Measurements from ENCODE around the gene CEP128. TPM values are rescaled to one million over a fixed set of nuclear protein-coding genes. Genes with fewer than 3 reads are reported as not detected.
A peak's percentile ranks its signal among the peaks of the same experiment; 100 is the strongest.

Gene CEP128
- total RNA-seq (2014; rRNA removed; shearing (Covaris generic); ENCODE audit: low replicate concordance): 28.3 and 29.3 TPM in 2 replicates

DNA sequence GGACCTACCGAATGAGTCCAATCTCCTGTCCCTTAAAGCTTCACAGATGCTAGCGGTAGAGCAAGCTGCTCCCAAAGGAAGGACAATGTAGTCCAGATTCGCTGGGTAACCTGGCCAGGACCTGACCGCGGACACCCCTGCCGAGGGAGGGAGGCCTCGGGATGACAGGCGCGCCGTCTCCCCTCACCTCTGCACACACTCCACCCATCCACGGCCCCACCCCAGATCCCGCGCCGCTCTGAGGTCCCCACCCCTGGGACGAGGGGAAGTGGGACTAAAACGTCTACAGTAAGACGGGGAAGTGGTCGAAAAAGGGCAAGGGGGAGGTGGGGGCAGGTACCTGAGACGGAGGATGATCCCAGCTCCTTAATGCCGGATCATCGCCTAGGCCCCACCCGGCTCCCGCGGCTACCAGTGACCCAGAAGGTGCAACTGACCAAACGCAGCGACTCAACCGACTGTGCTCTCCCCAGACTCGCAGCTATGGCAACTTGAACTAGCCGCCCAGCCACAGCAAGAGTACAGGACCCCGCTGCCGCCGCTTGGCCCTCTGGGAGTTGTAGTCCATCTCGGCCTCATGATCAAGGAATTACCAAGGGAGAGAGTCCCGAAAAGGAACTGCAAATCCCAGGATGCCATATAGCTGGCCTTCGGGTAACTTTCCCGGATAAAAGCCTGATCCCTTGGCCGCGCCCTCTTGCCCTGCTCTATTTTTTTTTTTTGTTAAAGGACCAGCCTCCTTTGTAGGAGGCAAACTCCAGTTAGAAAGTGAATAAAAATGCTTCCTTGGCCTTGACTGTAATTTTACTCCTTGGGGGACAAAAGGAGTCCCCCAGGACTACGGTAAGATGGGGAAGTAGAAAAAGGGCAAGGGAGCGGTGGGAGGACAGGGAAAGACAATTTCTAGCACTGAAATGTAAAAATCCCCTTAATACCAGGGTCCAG is at the start of gene CEP128:
Gene CEP128 (minus strand): TSS at position 498 of the 945 bp plus-strand sequence.
- H3K4me3 ChIP-seq (ENCODE audit: low read length): peak within 1 kb of the TSS; percentile 83
- H3K36me3 ChIP-seq (ENCODE audit: insufficient read depth, low read length): no peaks in the 10 kb centered on the region
- H3K9ac ChIP-seq (ENCODE audit: low read length): peak within 1 kb of the TSS; percentile 73
- H3K79me2 ChIP-seq (ENCODE audit: low read length): peaks cover 36% of the 10 kb centered on the region
- H2AFZ ChIP-seq (ENCODE audit: low read length): peak within 1 kb of the TSS; percentile 80
- peak; percentile 98 for DNase-seq
- peak within 1 kb of the TSS; percentile 47 for H3K27ac ChIP-seq (ENCODE audit: low read length)
- no peaks in the 10 kb centered on the region for H3K9me3 ChIP-seq (ENCODE audit: low read length)
- H3K9me2 ChIP-seq (replicated peaks; ENCODE audit: insufficient read depth, low read length): no peaks in the 10 kb centered on the region
- no peaks in the 10 kb centered on the region for H3K27me3 ChIP-seq (ENCODE audit: low read length)
- no peaks in the 10 kb centered on the region for H4K20me1 ChIP-seq (ENCODE audit: insufficient read depth, low read depth, low read length)
- H3K4me2 ChIP-seq (ENCODE audit: low read depth, low read length, poor library complexity, severe bottlenecking): peak within 1 kb of the TSS; percentile 83
- H3K4me1 ChIP-seq (ENCODE audit: low read length): peaks cover 30% of the 10 kb centered on the region

DNA sequence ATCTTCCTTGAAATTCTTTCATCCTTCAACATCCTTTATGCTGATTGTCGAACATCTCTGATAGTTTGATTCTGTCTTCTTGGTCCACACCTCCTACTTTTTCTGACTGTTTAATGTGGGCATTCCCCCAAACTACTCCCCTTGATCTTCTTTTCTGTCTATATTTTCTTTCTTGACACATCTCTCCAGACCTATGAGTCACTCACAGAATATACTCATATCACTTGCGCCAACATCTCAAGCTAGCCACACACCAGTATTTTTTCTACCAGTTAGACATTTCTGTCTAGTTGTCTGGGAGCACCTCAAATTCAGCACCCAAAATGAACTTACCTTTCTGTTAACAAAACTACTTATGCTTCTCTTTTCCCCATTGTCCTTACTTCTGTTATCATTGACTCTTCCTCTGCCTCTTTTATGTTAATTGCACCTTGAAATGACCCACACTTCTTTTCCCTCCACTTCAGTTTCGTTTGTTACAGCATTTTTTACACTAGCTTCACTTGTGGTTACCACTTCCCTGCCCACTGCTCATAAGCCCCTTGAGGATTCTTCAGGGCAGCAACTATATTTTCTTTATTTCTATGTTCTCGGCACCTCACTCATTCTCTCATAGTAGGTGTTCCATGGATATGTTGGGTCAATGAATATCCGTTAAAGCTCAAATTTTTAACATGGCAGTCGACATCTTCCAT is 47.3 kb upstream of the CEP128 start:
- no peaks in the 10 kb centered on the region for H3K27me3 ChIP-seq (ENCODE audit: low read length)
- no peaks in the 10 kb centered on the region for H4K20me1 ChIP-seq (ENCODE audit: insufficient read depth, low read depth, low read length)
- no peaks in the 10 kb centered on the region for H3K9me2 ChIP-seq (replicated peaks; ENCODE audit: insufficient read depth, low read length)
- H2AFZ ChIP-seq (ENCODE audit: low read length): peak overlapping the region; percentile 41
- no peaks in the 10 kb centered on the region for H3K79me2 ChIP-seq (ENCODE audit: low read length)
- no peak overlapping the region for H3K27ac ChIP-seq (ENCODE audit: low read length)
- H3K9ac ChIP-seq (ENCODE audit: low read length): no peak overlapping the region
- H3K4me2 ChIP-seq (ENCODE audit: low read depth, low read length, poor library complexity, severe bottlenecking): peak overlapping the region; percentile 17
- H3K4me3 ChIP-seq (ENCODE audit: low read length): no peak overlapping the region
- H3K36me3 ChIP-seq (ENCODE audit: insufficient read depth, low read length): no peaks in the 10 kb centered on the region
- peaks cover 16% of the 10 kb centered on the region for H3K4me1 ChIP-seq (ENCODE audit: low read length)
- no peaks in the 10 kb centered on the region for H3K9me3 ChIP-seq (ENCODE audit: low read length)
- DNase-seq: no peak

DNA sequence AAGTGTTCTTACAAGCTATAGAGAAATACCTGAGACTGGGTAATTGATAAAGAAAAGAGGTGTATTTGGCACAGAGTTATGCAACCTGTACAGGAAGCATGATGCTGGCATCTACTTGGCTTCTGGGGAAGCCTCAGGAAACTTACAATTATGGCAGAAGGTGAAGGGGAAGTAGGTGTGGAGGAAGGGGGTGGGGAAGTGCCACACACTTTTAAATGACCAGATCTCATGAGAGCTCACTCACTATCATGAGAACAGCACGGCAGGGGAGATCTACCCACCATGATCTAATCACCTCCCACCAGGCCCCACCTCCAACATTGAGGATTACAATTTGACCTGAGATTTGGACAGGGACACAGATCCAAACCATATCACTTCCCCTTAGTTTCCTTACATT is 46.7 kb upstream of the CEP128 start:
- H3K4me2 ChIP-seq (ENCODE audit: low read depth, low read length, poor library complexity, severe bottlenecking): no peak overlapping the region
- peak; percentile 54 for DNase-seq

DNA sequence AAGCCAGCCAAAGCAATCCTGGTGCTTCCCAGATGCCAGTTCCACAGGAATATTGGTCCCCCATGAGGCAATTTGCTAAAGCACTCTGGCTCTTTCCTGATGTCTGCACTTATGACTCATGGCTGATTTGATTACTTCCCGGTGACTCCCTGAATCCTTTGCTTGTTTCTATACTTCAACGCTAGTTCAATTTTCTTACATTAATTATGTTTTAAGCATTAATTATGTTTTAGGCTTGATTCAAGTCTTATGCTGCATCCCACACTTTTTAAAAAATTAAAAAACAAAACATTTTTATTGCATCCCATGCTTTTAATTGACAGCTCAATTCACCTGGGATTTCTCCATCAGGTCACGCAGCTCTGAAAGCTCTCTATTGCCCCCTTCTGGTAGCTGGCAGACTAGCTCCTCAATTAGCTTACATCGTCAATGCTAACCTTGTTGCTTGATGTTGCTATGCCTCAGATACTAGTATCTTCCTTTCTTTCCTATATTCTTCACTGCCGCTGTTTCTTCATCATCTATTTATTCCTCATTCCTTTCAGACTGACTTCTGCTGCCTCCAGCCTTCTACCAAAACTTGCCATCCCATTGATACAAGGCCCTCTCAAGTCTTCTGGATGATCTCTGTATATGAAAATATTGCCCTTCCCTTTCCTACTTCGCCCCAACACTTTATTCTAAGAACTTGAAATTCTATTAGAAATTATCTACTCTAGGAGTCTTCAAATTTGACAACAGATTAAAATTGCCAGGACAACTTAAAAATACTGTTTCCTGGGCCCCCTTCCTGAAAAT is 45.9 kb upstream of the CEP128 start:
- Histone ChIP-seq H4K20me1 (ENCODE audit: insufficient read depth, low read depth, low read length) (no peaks in the 10 kb centered on the region), H3K9ac (ENCODE audit: low read length) (no peak overlapping the region), H3K36me3 (ENCODE audit: insufficient read depth, low read length) (no peaks in the 10 kb centered on the region), H3K27me3 (ENCODE audit: low read length) (no peaks in the 10 kb centered on the region), H3K4me1 (ENCODE audit: low read length) (peaks cover 16% of the 10 kb centered on the region), H3K27ac (ENCODE audit: low read length) (no peak overlapping the region), H3K79me2 (ENCODE audit: low read length) (no peaks in the 10 kb centered on the region), H3K9me2 (replicated peaks; ENCODE audit: insufficient read depth, low read length) (no peaks in the 10 kb centered on the region), H3K4me2 (ENCODE audit: low read depth, low read length, poor library complexity, severe bottlenecking) (no peak overlapping the region), H3K4me3 (ENCODE audit: low read length) (no peak overlapping the region), H3K9me3 (ENCODE audit: low read length) (no peaks in the 10 kb centered on the region), H2AFZ (ENCODE audit: low read length) (peak overlapping the region; percentile 28; the same call in 1 of the 2 replicates)
- peak; percentile 95 for DNase-seq

More for the DNA sequence above, 46.7 kb upstream of the CEP128 start:
- Histone ChIP-seq H3K9me2 (replicated peaks; ENCODE audit: insufficient read depth, low read length) (no peaks in the 10 kb centered on the region), H3K36me3 (ENCODE audit: insufficient read depth, low read length) (no peaks in the 10 kb centered on the region), H3K4me1 (ENCODE audit: low read length) (peaks cover 16% of the 10 kb centered on the region), H3K79me2 (ENCODE audit: low read length) (no peaks in the 10 kb centered on the region), H3K27me3 (ENCODE audit: low read length) (no peaks in the 10 kb centered on the region), H3K9me3 (ENCODE audit: low read length) (no peaks in the 10 kb centered on the region), H4K20me1 (ENCODE audit: insufficient read depth, low read depth, low read length) (no peaks in the 10 kb centered on the region), H3K4me3 (ENCODE audit: low read length) (no peak overlapping the region), H3K9ac (ENCODE audit: low read length) (no peak overlapping the region), H2AFZ (ENCODE audit: low read length) (peak overlapping the region; percentile 41), H3K27ac (ENCODE audit: low read length) (no peak overlapping the region)

DNA sequence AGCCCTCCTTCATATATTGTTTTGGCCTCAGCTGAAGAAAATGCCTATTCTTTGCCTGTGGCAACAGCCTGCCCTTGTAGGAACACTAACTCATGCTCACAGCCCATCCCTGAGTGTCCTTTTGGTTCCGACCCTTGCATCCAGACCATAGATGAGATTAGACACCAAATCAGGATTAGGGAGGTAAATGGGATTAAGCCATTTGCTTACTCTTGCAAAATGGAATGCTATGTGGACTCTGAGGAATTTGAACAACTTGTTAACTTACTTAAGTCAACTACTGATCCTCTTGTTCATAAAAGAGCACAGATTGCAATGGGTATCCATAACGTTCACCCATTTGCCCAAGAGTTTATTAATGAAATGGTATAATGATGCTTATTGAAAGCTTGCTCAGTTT is 41.2 kb upstream of the CEP128 start:
- Histone ChIP-seq H3K36me3 (ENCODE audit: insufficient read depth, low read length) (no peaks in the 10 kb centered on the region), H3K27me3 (ENCODE audit: low read length) (no peaks in the 10 kb centered on the region), H3K79me2 (ENCODE audit: low read length) (no peaks in the 10 kb centered on the region), H4K20me1 (ENCODE audit: insufficient read depth, low read depth, low read length) (no peaks in the 10 kb centered on the region), H3K27ac (ENCODE audit: low read length) (no peak overlapping the region), H3K9me3 (ENCODE audit: low read length) (no peaks in the 10 kb centered on the region), H3K4me3 (ENCODE audit: low read length) (no peak overlapping the region), H3K4me1 (ENCODE audit: low read length) (peaks cover 2% of the 10 kb centered on the region), H3K4me2 (ENCODE audit: low read depth, low read length, poor library complexity, severe bottlenecking) (no peak overlapping the region), H2AFZ (ENCODE audit: low read length) (no peak overlapping the region), H3K9me2 (replicated peaks; ENCODE audit: insufficient read depth, low read length) (no peaks in the 10 kb centered on the region), H3K9ac (ENCODE audit: low read length) (no peak overlapping the region)
- no peak for DNase-seq

DNA sequence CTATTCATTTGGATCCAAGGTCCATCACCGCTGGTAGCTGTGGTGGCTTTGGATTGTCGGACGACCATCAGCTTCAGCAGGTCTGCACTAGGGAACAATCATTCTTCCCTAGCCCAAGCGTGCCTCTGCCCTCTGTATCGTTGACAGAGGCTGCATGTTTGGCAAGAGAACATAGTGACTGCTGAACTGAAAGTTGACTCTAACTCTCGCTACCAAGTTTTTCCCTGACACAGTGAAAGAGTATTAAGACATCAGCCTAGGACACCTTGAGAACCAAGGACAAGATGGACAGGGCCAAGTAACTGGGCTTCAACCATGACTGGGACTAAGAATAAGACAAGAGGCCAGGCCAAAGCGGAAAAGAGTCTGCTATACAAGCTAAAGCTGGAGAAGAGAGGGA is 40.1 kb upstream of the CEP128 start:
- no peak for DNase-seq
- Histone ChIP-seq H3K4me2 (ENCODE audit: low read depth, low read length, poor library complexity, severe bottlenecking) (no peak overlapping the region), H3K79me2 (ENCODE audit: low read length) (no peaks in the 10 kb centered on the region), H3K36me3 (ENCODE audit: insufficient read depth, low read length) (no peaks in the 10 kb centered on the region), H3K4me3 (ENCODE audit: low read length) (no peak overlapping the region), H3K27me3 (ENCODE audit: low read length) (no peaks in the 10 kb centered on the region), H3K9me3 (ENCODE audit: low read length) (no peaks in the 10 kb centered on the region), H2AFZ (ENCODE audit: low read length) (no peak overlapping the region), H3K9ac (ENCODE audit: low read length) (no peak overlapping the region), H3K4me1 (ENCODE audit: low read length) (no peaks in the 10 kb centered on the region; the same call in 1 of the 2 replicates), H3K27ac (ENCODE audit: low read length) (no peak overlapping the region), H4K20me1 (ENCODE audit: insufficient read depth, low read depth, low read length) (no peaks in the 10 kb centered on the region), H3K9me2 (replicated peaks; ENCODE audit: insufficient read depth, low read length) (no peaks in the 10 kb centered on the region)

DNA sequence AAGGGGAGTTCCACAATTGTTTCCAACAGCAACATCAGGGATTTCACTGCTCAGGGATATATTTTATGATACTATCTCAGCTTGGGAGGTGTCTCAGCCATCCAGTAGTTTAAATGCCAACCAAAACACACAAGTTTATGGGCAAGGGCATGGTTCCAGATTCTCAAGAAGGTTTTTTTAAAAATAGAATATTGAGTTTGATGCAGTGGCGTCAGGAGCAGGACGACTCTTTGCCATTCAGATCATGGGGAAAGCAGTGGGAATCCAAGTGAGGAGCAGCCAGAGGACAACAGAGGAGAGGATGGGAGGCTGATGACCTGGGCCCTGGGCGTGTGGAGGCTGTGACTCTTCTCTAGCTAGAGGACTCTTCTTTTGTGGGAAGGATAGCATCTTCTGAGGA is 39.6 kb upstream of the CEP128 start:
- no peak overlapping the region for H3K9ac ChIP-seq (ENCODE audit: low read length)
- no peaks in the 10 kb centered on the region for H3K27me3 ChIP-seq (ENCODE audit: low read length)
- H3K4me2 ChIP-seq (ENCODE audit: low read depth, low read length, poor library complexity, severe bottlenecking): no peak overlapping the region
- H3K9me2 ChIP-seq (replicated peaks; ENCODE audit: insufficient read depth, low read length): no peaks in the 10 kb centered on the region
- H3K27ac ChIP-seq (ENCODE audit: low read length): no peak overlapping the region
- no peaks in the 10 kb centered on the region for H3K36me3 ChIP-seq (ENCODE audit: insufficient read depth, low read length)
- H3K9me3 ChIP-seq (ENCODE audit: low read length): no peaks in the 10 kb centered on the region
- no peaks in the 10 kb centered on the region; the same call in 1 of the 2 replicates for H3K4me1 ChIP-seq (ENCODE audit: low read length)
- H2AFZ ChIP-seq (ENCODE audit: low read length): no peak overlapping the region
- H3K4me3 ChIP-seq (ENCODE audit: low read length): no peak overlapping the region
- no peaks in the 10 kb centered on the region for H3K79me2 ChIP-seq (ENCODE audit: low read length)
- no peak for DNase-seq
- H4K20me1 ChIP-seq (ENCODE audit: insufficient read depth, low read depth, low read length): no peaks in the 10 kb centered on the region
